ENCODE data around the gene PGGT1B. TPM values are rescaled to one million over a fixed set of nuclear protein-coding genes. Genes with fewer than 3 reads are reported as not detected.

The PGGT1B gene
- total and polyA plus RNA-seq, 2 donors (not counting 1 experiment from before 2014, with no cell fraction given), result 3.8 to 63.4 TPM

DNA sequence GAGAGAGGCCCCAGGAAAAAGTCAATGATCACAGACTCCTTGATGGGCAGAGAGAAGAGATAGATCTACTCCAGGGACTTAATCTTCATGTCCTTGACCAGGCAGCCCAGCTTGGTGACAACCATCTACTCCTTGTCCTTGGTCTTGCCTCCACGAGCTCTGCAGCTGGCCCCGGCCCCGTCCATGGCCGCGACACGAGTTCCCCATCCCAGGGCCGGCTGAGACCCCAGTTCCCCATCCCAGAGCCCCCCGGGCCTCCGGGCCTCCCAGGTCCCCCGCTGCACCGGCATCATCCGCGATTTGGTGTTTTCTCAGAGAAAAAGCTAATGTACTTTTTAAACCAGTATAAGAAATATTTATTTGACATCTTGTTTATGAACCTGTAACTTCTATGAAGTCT lies 2.5 kb upstream of the PGGT1B start:
- Mint-ChIP-seq H3K4me3 (no peak overlapping the region), H3K9me3 (ENCODE audit: insufficient read depth) (no peaks in the 10 kb centered on the region), H3K27ac (peak overlapping the region; percentile 41), H3K27me3 (no peaks in the 10 kb centered on the region), H3K4me1 (peaks cover 28% of the 10 kb centered on the region)
- H3K9me3 ChIP-seq (ENCODE audit: control extremely low read depth in 1 of 3, control insufficient read depth in 2 of 3, insufficient read depth in 1 of 3, low read length in 2 of 3), result no peaks in the 10 kb centered on the region
- H3K4me2 ChIP-seq (replicated peaks; ENCODE audit: low read depth, low read length, poor library complexity, severe bottlenecking), result no peak overlapping the region
- H3K27ac ChIP-seq (ENCODE audit: low read length in 2 of 2), result no peak overlapping the region
- peaks cover 17 to 21% of the 10 kb centered on the region in 2 donors for H3K4me1 ChIP-seq (ENCODE audit: control insufficient read depth in 2 of 2, insufficient read depth in 2 of 2, low read length in 2 of 2)
- DNase-seq, result no peak
- peaks cover 13% of the 10 kb centered on the region for H4K20me1 ChIP-seq (ENCODE audit: control insufficient read depth, insufficient read depth, low read length, poor library complexity, severe bottlenecking)
- H3K4me3 ChIP-seq (ENCODE audit: control extremely low read depth in 1 of 5, extremely low read depth in 1 of 5, insufficient read depth in 1 of 5, low read depth in 2 of 5, low read length in 4 of 5), result no peak overlapping the region
- TF ChIP-seq, protein P1, sequence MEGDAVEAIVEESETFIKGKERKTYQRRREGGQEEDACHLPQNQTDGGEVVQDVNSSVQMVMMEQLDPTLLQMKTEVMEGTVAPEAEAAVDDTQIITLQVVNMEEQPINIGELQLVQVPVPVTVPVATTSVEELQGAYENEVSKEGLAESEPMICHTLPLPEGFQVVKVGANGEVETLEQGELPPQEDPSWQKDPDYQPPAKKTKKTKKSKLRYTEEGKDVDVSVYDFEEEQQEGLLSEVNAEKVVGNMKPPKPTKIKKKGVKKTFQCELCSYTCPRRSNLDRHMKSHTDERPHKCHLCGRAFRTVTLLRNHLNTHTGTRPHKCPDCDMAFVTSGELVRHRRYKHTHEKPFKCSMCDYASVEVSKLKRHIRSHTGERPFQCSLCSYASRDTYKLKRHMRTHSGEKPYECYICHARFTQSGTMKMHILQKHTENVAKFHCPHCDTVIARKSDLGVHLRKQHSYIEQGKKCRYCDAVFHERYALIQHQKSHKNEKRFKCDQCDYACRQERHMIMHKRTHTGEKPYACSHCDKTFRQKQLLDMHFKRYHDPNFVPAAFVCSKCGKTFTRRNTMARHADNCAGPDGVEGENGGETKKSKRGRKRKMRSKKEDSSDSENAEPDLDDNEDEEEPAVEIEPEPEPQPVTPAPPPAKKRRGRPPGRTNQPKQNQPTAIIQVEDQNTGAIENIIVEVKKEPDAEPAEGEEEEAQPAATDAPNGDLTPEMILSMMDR (IDR thresholded peaks at IDR 0.05), result no peak
- no peak for TF ChIP-seq EZH2 (IDR thresholded peaks at IDR 0.05; ENCODE audit: borderline replicate concordance, insufficient read depth, low read depth, low read length, poor library complexity, severe bottlenecking)
- ATAC-seq (ENCODE audit: low read depth), result no peak
- intact Hi-C loops (cut with micrococcal nuclease), result no loop called here
- ChIA-PET POLR2A (interaction anchor here (1.2 kb wide), 1 partner anchor 31 kb away, joined by 5 read pairs; the partner anchor contains the start of gene CCDC112), CTCF (interaction anchor here (1.2 kb wide), 1 partner anchor 167 kb away, joined by 3 read pairs; no protein-coding TSS in a partner anchor)
- H3K79me2 ChIP-seq (ENCODE audit: control insufficient read depth, insufficient read depth, low read length), result peaks cover 23% of the 10 kb centered on the region
- WGBS (ENCODE audit: insufficient coverage), result 100% methylated on average over 2 of the region's 13 CpGs
- H3K36me3 ChIP-seq (replicated peaks in 1 of 2; ENCODE audit: control extremely low read depth in 1 of 2, control insufficient read depth in 1 of 2, extremely low read depth in 1 of 2, insufficient read depth in 2 of 2, low read length in 1 of 2), result no peaks in the 10 kb centered on the region
- H3K27me3 ChIP-seq (replicated peaks in 1 of 4; ENCODE audit: control extremely low read depth in 1 of 4, control insufficient read depth in 3 of 4, insufficient read depth in 4 of 4, low read length in 3 of 4), result no peaks in the 10 kb centered on the region
- no peak overlapping the region for H2AFZ ChIP-seq (ENCODE audit: insufficient read depth, low read depth, low read length, poor library complexity, severe bottlenecking)
- no peak overlapping the region for H3K9ac ChIP-seq (ENCODE audit: low read length)

- Mint-ChIP-seq H3K4me1 (peaks cover 33% of the 10 kb centered on the region), H3K27me3 (no peaks in the 10 kb centered on the region), H3K4me3 (no peak overlapping the region), H3K9me3 (ENCODE audit: insufficient read depth) (no peaks in the 10 kb centered on the region), H3K27ac (peak overlapping the region; percentile 41)
- Histone ChIP-seq H2AFZ (ENCODE audit: insufficient read depth, low read depth, low read length, poor library complexity, severe bottlenecking) (no peak overlapping the region), H3K36me3 (replicated peaks in 1 of 2; ENCODE audit: control extremely low read depth in 1 of 2, control insufficient read depth in 1 of 2, extremely low read depth in 1 of 2, insufficient read depth in 2 of 2, low read length in 1 of 2) (no peaks in the 10 kb centered on the region), H4K20me1 (ENCODE audit: control insufficient read depth, insufficient read depth, low read length, poor library complexity, severe bottlenecking) (peaks cover 13% of the 10 kb centered on the region), H3K27ac (ENCODE audit: low read length in 2 of 2) (no peak overlapping the region), H3K27me3 (replicated peaks in 1 of 4; ENCODE audit: control extremely low read depth in 1 of 4, control insufficient read depth in 3 of 4, insufficient read depth in 4 of 4, low read length in 3 of 4) (no peaks in the 10 kb centered on the region), H3K4me1 (ENCODE audit: control insufficient read depth in 2 of 2, insufficient read depth in 2 of 2, low read length in 2 of 2) (peaks cover 17 to 21% of the 10 kb centered on the region in 2 donors), H3K9ac (ENCODE audit: low read length) (no peak overlapping the region), H3K79me2 (ENCODE audit: control insufficient read depth, insufficient read depth, low read length) (peaks cover 27% of the 10 kb centered on the region), H3K9me3 (ENCODE audit: control extremely low read depth in 1 of 3, control insufficient read depth in 2 of 3, insufficient read depth in 1 of 3, low read length in 2 of 3) (no peaks in the 10 kb centered on the region), H3K4me3 (ENCODE audit: control extremely low read depth in 1 of 5, extremely low read depth in 1 of 5, insufficient read depth in 1 of 5, low read depth in 2 of 5, low read length in 4 of 5) (no peak overlapping the region), H3K4me2 (replicated peaks; ENCODE audit: low read depth, low read length, poor library complexity, severe bottlenecking) (no peak overlapping the region)
- CTCF ChIA-PET, result interaction anchor here (1.2 kb wide), 1 partner anchor 167 kb away, joined by 3 read pairs; no protein-coding TSS in a partner anchor
- TF ChIP-seq EZH2 (IDR thresholded peaks at IDR 0.05; ENCODE audit: borderline replicate concordance, insufficient read depth, low read depth, low read length, poor library complexity, severe bottlenecking), result no peak
- TF ChIP-seq, protein P1 (IDR thresholded peaks at IDR 0.05), result no peak
- intact Hi-C loops (cut with micrococcal nuclease), result no loop called here
- POLR2A ChIA-PET, result interaction anchor here (1.2 kb wide), 1 partner anchor 31 kb away, joined by 5 read pairs; the partner anchor contains the start of gene CCDC112
- ATAC-seq (ENCODE audit: low read depth), result no peak
- no peak for DNase-seq
- WGBS (ENCODE audit: insufficient coverage), result 98% methylated on average over 11 of the region's 13 CpGs
Observed at GRCh38 chr5:115264786-115265185, 2.1 kb upstream of the PGGT1B start.

All from B cell (primary cell).